WTC11 (cell line): ENCODE results near the gene PSD4. TPM values are rescaled to one million over a fixed set of nuclear protein-coding genes. Genes with fewer than 3 reads are reported as not detected.

ENCODE experiments used
- ATAC-seq: fragments of 200-7000 bp; cut with Tn5 transposase; 2 replicates; pipeline ENCODE4 v1.10.0; 2021; ENCODE audit warnings: mild to moderate bottlenecking, moderate library complexity
- CTCF ChIA-PET: fragments of 300-600 bp; sonication (Branson Sonifier 250); formaldehyde crosslinking; loops from one replicate; lab custom pipeline; 2021; ENCODE audit warnings: antibody characterized with exemption; lab: Charles Lee
- POLR2A ChIA-PET: fragments of 350-600 bp; sonication (Branson Sonifier 250); formaldehyde crosslinking; loops from one replicate; lab custom pipeline; 2021; ENCODE audit warnings: antibody characterized with exemption; lab: Charles Lee
- DNase-seq: peaks from one replicate; pipeline ENCODE4 v3.0.0; 2021; ENCODE audit warnings: low spot score
- H3K27ac Mint-ChIP-seq: 2 replicates; pipeline ENCODE4 v1.8.0; 2021; ENCODE audit warnings: mixed read lengths
- H3K27me3 Mint-ChIP-seq: 2 replicates; pipeline ENCODE4 v1.8.0; 2021; ENCODE audit warnings: low read depth, mild to moderate bottlenecking, moderate library complexity, mixed read lengths
- H3K36me3 Mint-ChIP-seq: 2 replicates; pipeline ENCODE4 v1.8.0; 2021; ENCODE audit warnings: mixed read lengths
- H3K4me1 Mint-ChIP-seq: 2 replicates; pipeline ENCODE4 v1.8.0; 2022; ENCODE audit warnings: mixed read lengths
- H3K4me3 Mint-ChIP-seq: 2 replicates; pipeline ENCODE4 v1.8.0; 2021; ENCODE audit warnings: mild to moderate bottlenecking, moderate library complexity, mixed read lengths
- H3K9me3 Mint-ChIP-seq: 2 replicates; pipeline ENCODE4 v1.8.0; 2021; ENCODE audit warnings: mixed read lengths
- ATF1 ChIP-seq: sonication (generic); formaldehyde crosslinking; IDR thresholded peaks from 2 replicates; pipeline ENCODE4 v1.8.1; 2023; ENCODE audit warnings: mild to moderate bottlenecking, moderate library complexity, missing genetic modification reagents
- CBFB ChIP-seq: sonication (generic); formaldehyde crosslinking; IDR thresholded peaks from 2 replicates; pipeline ENCODE4 v1.8.1; 2022; ENCODE audit warnings: mild to moderate bottlenecking, low read depth, missing genetic modification reagents
- CREB1 ChIP-seq: sonication (generic); formaldehyde crosslinking; IDR thresholded peaks from 2 replicates; pipeline ENCODE4 v1.8.0; 2023; ENCODE audit warnings: mild to moderate bottlenecking, missing genetic modification reagents
- FOXK1 ChIP-seq: sonication (generic); formaldehyde crosslinking; IDR thresholded peaks from 2 replicates; pipeline ENCODE4 v1.8.0; 2022; ENCODE audit warnings: mild to moderate bottlenecking, moderate library complexity, missing genetic modification reagents
- KAT7 ChIP-seq: sonication (generic); formaldehyde crosslinking; IDR thresholded peaks from 2 replicates; pipeline ENCODE4 v1.8.1; 2023; ENCODE audit warnings: missing genetic modification reagents, mild to moderate bottlenecking, borderline replicate concordance
- NFE2L1 ChIP-seq: sonication (generic); formaldehyde crosslinking; IDR thresholded peaks from 2 replicates; pipeline ENCODE4 v1.8.1; 2023; ENCODE audit warnings: missing genetic modification reagents
- OVOL2 ChIP-seq: fragments of 250-450 bp; sonication (Bioruptor Pico); IDR thresholded peaks from 2 replicates; pipeline ENCODE4 v1.9.0; 2021; ENCODE audit warnings: mild to moderate bottlenecking, borderline replicate concordance
- SMAD3 ChIP-seq: sonication (generic); formaldehyde crosslinking; IDR thresholded peaks from 2 replicates; pipeline ENCODE4 v1.8.0; 2022; ENCODE audit warnings: missing genetic modification reagents, mild to moderate bottlenecking, borderline replicate concordance
- TCF7 ChIP-seq: sonication (generic); formaldehyde crosslinking; IDR thresholded peaks from 2 replicates; pipeline ENCODE4 v1.8.0; 2022; ENCODE audit warnings: mild to moderate bottlenecking, low read depth, missing genetic modification reagents, moderate library complexity
- TP53 ChIP-seq: sonication (generic); formaldehyde crosslinking; IDR thresholded peaks from 2 replicates; pipeline ENCODE4 v1.8.1; 2023; ENCODE audit warnings: mild to moderate bottlenecking, missing genetic modification reagents
- ZNF263 ChIP-seq: sonication (generic); formaldehyde crosslinking; IDR thresholded peaks from 2 replicates; pipeline ENCODE4 v1.8.1; 2022; ENCODE audit warnings: low read depth, mild to moderate bottlenecking, moderate library complexity, missing genetic modification reagents
- ZNF396 ChIP-seq: fragments of 250-450 bp; sonication (Bioruptor Pico); IDR thresholded peaks from 2 replicates; pipeline ENCODE4 v1.8.0; 2021; ENCODE audit warnings: mild to moderate bottlenecking, moderate library complexity, borderline replicate concordance
- ZNF423 ChIP-seq: fragments of 250-450 bp; sonication (Bioruptor Pico); IDR thresholded peaks from 2 replicates; pipeline ENCODE4 v2.1.2; 2022; ENCODE audit warnings: mild to moderate bottlenecking, moderate library complexity
- total RNA-seq: library from RNA; stranded (reverse); gene quantifications from 3 replicates; pipeline ENCODE4 v1.2.3, GENCODE V29; 2021
- TF ChIP-seq, protein P1 (sequence below): fragments of 250-450 bp; sonication (Bioruptor Pico); IDR thresholded peaks from 2 replicates; pipeline ENCODE4 v1.9.0; 2021; ENCODE audit warnings: moderate library complexity, mild to moderate bottlenecking, inconsistent platforms, borderline replicate concordance
- TF ChIP-seq, protein P2 (sequence below): fragments of 250-450 bp; sonication (Bioruptor Pico); IDR thresholded peaks from 2 replicates; pipeline ENCODE4 v1.8.0; 2021; ENCODE audit warnings: mild to moderate bottlenecking
- TF ChIP-seq, protein P3 (sequence below): sonication (generic); formaldehyde crosslinking; IDR thresholded peaks from 2 replicates; pipeline ENCODE4 v1.8.1; 2023; ENCODE audit warnings: mild to moderate bottlenecking, missing genetic modification reagents
- TF ChIP-seq, protein P4 (sequence below): sonication (generic); formaldehyde crosslinking; IDR thresholded peaks from 2 replicates; pipeline ENCODE4 v1.8.1; 2022; ENCODE audit warnings: low read depth, mild to moderate bottlenecking, moderate library complexity, missing genetic modification reagents, borderline replicate concordance
- TF ChIP-seq, protein P5 (sequence below): sonication (generic); formaldehyde crosslinking; IDR thresholded peaks from 2 replicates; pipeline ENCODE4 v1.8.1; 2023; ENCODE audit warnings: mild to moderate bottlenecking, missing genetic modification reagents
- TF ChIP-seq, protein P6 (sequence below): sonication (generic); formaldehyde crosslinking; IDR thresholded peaks from 2 replicates; pipeline ENCODE4 v1.8.0; 2023; ENCODE audit warnings: missing genetic modification reagents
- TF ChIP-seq, protein P7 (sequence below): fragments of 200-600 bp; IDR thresholded peaks from 2 replicates; pipeline ENCODE4 v1.8.0; 2022; ENCODE audit warnings: antibody characterized with exemption
- TF ChIP-seq, protein P8 (sequence below): sonication (generic); formaldehyde crosslinking; IDR thresholded peaks from 2 replicates; pipeline ENCODE4 v1.8.1; 2022; ENCODE audit warnings: low read depth, missing genetic modification reagents, borderline replicate concordance

PSD4 gene
- total RNA-seq, 1 experiment from 2014 or later, result 1.5 TPM

DNA sequence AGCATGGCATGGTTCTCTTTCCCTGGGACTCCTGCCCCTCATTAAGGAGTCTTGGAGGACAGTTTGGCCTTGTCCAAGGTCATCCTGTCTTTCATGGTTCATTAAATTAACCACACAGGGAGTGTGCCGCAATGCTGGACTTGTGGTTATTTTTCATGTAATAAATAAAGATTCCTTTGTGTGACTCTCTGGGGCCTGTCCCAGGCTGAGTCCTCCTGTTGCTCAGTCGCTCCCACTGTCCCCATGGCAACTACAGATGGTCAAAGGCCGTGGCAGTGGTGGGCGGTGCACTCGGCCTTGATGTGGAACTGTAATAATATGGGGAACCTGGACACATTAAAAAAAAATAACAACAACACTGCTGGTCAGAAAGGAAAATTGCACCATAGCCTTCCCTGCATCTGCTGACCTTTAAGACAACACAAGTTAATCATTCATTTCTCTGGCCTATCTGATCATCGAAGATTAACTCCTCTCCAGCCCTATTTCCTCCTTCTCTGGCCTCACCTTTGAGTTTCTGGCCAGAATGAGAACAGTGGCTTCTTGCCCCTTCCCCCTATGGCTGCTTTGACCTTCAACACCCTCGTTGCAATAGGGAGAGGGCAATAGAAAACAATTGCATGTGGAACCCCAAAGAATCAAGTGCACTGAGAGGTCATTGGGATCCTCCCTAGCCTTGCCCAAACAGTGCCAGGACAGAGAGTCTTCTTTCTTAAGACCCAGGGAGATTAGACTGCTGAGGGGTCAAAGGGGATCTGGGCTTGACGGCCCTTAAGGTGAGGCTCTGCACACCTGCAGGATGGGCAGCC is 44.7 kb downstream of the PSD4 start (continued):
- TF ChIP-seq, protein P1, sequence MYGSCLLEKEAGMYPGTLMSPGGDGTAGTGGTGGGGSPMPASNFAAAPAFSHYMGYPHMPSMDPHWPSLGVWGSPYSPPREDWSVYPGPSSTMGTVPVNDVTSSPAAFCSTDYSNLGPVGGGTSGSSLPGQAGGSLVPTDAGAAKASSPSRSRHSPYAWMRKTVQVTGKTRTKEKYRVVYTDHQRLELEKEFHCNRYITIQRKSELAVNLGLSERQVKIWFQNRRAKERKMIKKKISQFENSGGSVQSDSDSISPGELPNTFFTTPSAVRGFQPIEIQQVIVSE (CRISPR knock-in tag), result no peak

DNA sequence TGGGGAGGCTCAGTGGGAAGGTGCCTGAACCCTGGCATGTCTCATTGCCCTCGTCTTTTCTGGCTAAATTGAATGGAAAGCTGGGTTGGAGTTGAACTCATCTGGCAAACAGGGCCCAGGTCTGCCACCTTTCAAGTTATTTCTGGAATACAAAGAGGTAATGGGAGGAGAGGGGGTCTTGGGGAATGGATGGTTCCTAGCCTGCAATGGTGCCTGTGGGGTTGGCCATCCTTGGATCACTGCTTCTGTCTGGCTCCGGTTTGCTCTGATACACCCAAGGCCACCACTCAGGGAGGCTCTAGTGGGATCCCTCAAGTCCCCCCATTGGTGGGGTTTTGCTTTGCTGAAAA is 45.3 kb downstream of the PSD4 start:
- CTCF ChIA-PET, result no interaction called here
- H3K27me3 Mint-ChIP-seq, result 0 out of 2 replicates have a peak, but pooled peaks cover 2% of the 10 kb centered on the region

DNA sequence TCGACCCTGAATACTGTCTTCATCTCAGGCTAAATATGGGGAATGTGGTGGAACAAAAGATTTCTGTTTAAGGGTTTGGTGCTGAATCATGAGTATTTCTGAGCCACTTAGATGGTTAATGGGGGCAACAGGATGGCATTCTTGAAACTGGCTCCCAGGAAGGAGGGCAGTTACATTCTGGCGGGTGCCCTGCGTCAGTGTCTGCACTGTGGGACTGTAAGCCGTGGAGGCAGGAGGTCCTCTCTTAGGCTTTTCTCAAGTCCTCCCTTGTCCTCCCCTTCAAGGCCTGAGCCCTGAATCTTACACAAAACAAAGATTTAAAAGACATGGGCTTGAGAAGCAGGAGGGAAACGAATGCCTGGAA is 45.7 kb downstream of the PSD4 start:
- ChIA-PET CTCF (interaction anchor here (2.4 kb wide), 1 partner anchor 139 kb away, joined by 9 read pairs; no protein-coding TSS in a partner anchor), POLR2A (no interaction called here)
- Mint-ChIP-seq H3K9me3 (no peaks in the 10 kb centered on the region), H3K27me3 (0 out of 2 replicates have a peak, but pooled peaks cover 2% of the 10 kb centered on the region), H3K4me1 (peaks cover 29% of the 10 kb centered on the region), H3K27ac (no peak overlapping the region), H3K4me3 (no peak overlapping the region), H3K36me3 (no peaks in the 10 kb centered on the region)
- ATAC-seq, result no peak
- no peak for DNase-seq
- TF ChIP-seq NFE2L1 (CRISPR knock-in tag) (no peak), FOXK1 (CRISPR knock-in tag) (no peak), TP53 (CRISPR knock-in tag) (no peak), OVOL2 (CRISPR knock-in tag) (no peak), SMAD3 (no peak), CREB1 (CRISPR knock-in tag) (no peak), ZNF263 (CRISPR knock-in tag) (no peak), ZNF396 (CRISPR knock-in tag) (no peak), CBFB (no peak), TCF7 (CRISPR knock-in tag) (no peak)
- TF ChIP-seq, protein P2, sequence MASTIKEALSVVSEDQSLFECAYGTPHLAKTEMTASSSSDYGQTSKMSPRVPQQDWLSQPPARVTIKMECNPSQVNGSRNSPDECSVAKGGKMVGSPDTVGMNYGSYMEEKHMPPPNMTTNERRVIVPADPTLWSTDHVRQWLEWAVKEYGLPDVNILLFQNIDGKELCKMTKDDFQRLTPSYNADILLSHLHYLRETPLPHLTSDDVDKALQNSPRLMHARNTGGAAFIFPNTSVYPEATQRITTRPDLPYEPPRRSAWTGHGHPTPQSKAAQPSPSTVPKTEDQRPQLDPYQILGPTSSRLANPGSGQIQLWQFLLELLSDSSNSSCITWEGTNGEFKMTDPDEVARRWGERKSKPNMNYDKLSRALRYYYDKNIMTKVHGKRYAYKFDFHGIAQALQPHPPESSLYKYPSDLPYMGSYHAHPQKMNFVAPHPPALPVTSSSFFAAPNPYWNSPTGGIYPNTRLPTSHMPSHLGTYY (CRISPR knock-in tag), result no peak
- TF ChIP-seq, protein P3, sequence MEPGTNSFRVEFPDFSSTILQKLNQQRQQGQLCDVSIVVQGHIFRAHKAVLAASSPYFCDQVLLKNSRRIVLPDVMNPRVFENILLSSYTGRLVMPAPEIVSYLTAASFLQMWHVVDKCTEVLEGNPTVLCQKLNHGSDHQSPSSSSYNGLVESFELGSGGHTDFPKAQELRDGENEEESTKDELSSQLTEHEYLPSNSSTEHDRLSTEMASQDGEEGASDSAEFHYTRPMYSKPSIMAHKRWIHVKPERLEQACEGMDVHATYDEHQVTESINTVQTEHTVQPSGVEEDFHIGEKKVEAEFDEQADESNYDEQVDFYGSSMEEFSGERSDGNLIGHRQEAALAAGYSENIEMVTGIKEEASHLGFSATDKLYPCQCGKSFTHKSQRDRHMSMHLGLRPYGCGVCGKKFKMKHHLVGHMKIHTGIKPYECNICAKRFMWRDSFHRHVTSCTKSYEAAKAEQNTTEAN (CRISPR knock-in tag), result no peak
- TF ChIP-seq, protein P4, sequence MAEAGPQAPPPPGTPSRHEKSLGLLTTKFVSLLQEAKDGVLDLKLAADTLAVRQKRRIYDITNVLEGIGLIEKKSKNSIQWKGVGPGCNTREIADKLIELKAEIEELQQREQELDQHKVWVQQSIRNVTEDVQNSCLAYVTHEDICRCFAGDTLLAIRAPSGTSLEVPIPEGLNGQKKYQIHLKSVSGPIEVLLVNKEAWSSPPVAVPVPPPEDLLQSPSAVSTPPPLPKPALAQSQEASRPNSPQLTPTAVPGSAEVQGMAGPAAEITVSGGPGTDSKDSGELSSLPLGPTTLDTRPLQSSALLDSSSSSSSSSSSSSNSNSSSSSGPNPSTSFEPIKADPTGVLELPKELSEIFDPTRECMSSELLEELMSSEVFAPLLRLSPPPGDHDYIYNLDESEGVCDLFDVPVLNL (CRISPR knock-in tag), result no peak
- TF ChIP-seq, protein P5, sequence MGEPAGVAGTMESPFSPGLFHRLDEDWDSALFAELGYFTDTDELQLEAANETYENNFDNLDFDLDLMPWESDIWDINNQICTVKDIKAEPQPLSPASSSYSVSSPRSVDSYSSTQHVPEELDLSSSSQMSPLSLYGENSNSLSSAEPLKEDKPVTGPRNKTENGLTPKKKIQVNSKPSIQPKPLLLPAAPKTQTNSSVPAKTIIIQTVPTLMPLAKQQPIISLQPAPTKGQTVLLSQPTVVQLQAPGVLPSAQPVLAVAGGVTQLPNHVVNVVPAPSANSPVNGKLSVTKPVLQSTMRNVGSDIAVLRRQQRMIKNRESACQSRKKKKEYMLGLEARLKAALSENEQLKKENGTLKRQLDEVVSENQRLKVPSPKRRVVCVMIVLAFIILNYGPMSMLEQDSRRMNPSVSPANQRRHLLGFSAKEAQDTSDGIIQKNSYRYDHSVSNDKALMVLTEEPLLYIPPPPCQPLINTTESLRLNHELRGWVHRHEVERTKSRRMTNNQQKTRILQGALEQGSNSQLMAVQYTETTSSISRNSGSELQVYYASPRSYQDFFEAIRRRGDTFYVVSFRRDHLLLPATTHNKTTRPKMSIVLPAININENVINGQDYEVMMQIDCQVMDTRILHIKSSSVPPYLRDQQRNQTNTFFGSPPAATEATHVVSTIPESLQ (CRISPR knock-in tag), result no peak
- TF ChIP-seq, protein P6, sequence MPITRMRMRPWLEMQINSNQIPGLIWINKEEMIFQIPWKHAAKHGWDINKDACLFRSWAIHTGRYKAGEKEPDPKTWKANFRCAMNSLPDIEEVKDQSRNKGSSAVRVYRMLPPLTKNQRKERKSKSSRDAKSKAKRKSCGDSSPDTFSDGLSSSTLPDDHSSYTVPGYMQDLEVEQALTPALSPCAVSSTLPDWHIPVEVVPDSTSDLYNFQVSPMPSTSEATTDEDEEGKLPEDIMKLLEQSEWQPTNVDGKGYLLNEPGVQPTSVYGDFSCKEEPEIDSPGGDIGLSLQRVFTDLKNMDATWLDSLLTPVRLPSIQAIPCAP, result no peak

More for the DNA sequence above, 45.3 kb downstream of the PSD4 start:
- Mint-ChIP-seq H3K4me1 (peaks cover 32% of the 10 kb centered on the region), H3K27ac (no peak overlapping the region), H3K36me3 (no peaks in the 10 kb centered on the region), H3K9me3 (no peaks in the 10 kb centered on the region), H3K4me3 (no peak overlapping the region)
- DNase-seq (no peak), ATAC-seq (no peak)
- POLR2A ChIA-PET, result no interaction called here
- TF ChIP-seq ATF1 (CRISPR knock-in tag) (no peak), KAT7 (CRISPR knock-in tag) (no peak), ZNF423 (CRISPR knock-in tag) (no peak)
- TF ChIP-seq, protein P7, sequence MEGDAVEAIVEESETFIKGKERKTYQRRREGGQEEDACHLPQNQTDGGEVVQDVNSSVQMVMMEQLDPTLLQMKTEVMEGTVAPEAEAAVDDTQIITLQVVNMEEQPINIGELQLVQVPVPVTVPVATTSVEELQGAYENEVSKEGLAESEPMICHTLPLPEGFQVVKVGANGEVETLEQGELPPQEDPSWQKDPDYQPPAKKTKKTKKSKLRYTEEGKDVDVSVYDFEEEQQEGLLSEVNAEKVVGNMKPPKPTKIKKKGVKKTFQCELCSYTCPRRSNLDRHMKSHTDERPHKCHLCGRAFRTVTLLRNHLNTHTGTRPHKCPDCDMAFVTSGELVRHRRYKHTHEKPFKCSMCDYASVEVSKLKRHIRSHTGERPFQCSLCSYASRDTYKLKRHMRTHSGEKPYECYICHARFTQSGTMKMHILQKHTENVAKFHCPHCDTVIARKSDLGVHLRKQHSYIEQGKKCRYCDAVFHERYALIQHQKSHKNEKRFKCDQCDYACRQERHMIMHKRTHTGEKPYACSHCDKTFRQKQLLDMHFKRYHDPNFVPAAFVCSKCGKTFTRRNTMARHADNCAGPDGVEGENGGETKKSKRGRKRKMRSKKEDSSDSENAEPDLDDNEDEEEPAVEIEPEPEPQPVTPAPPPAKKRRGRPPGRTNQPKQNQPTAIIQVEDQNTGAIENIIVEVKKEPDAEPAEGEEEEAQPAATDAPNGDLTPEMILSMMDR, result no peak
- TF ChIP-seq, protein P8, sequence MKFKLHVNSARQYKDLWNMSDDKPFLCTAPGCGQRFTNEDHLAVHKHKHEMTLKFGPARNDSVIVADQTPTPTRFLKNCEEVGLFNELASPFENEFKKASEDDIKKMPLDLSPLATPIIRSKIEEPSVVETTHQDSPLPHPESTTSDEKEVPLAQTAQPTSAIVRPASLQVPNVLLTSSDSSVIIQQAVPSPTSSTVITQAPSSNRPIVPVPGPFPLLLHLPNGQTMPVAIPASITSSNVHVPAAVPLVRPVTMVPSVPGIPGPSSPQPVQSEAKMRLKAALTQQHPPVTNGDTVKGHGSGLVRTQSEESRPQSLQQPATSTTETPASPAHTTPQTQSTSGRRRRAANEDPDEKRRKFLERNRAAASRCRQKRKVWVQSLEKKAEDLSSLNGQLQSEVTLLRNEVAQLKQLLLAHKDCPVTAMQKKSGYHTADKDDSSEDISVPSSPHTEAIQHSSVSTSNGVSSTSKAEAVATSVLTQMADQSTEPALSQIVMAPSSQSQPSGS (CRISPR knock-in tag), result no peak
